ENCODE measurements around the gene IRF2.

GRCh38 chr4:184344435-184344834 lies 129.9 kb downstream of the IRF2 start:
- TF ChIP-seq CTCF (IDR thresholded peaks at IDR 0.05) (no peak), POLR2A (IDR thresholded peaks at IDR 0.05) (no peak)

Measured in adrenal gland (tissue), 5 donors.